HG03565 (cell line): ENCODE results near the gene WNK2.

Experiments used
- ATAC-seq: cut with Tn5 transposase; IDR thresholded peaks from one replicate; pipeline ENCODE4 v1.9.1; 2021; ENCODE audit warnings: mild to moderate bottlenecking, moderate library complexity; ENCODE audit not compliant: unreplicated experiment

Gene WNK2

DNA sequence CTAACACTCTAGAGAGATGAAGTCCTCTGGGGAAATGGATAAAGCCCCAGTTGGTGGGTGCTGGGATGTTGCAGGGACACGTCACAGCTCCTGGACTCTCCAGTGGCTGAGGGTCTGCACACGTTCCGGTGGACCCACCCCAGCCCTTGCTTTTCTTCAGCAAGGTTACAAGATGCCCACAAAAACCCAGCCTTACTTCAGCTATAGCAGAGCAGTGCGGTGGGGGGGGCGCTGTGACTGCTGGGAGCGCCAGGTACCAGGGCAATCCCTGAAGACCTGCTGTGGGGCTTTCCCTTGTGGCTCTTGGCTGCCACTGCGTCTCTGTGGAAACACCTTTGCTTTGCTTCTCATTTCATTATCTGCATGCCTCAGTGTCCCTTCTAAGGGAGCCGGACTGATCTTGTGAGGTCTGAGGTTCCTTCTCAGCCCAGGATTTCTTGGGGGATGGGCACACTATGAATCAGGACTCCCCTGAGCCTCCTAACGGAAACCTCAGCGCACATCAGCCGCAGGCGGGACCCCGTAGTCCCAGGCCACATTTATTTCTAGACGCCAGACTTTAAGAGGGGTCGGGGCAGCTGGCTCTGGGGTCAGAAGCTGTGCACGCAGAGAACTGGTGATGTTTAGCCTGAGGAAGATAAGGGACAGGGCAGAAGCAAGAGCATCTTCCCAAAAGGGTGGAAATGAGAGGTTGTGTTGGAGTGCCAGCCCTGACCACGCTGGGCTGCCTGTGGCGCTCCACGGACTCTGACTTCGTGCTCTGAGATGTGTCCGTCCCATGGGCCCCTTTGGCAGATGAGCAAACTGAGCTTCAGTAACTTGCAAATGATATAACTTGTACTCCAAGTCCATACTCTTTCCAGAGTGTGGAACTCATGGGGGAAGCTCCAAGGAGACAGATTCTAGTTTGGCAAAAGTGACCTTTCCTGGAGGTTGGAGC lies 106.8 kb downstream of the WNK2 start:
- ATAC-seq = no peak

DNA sequence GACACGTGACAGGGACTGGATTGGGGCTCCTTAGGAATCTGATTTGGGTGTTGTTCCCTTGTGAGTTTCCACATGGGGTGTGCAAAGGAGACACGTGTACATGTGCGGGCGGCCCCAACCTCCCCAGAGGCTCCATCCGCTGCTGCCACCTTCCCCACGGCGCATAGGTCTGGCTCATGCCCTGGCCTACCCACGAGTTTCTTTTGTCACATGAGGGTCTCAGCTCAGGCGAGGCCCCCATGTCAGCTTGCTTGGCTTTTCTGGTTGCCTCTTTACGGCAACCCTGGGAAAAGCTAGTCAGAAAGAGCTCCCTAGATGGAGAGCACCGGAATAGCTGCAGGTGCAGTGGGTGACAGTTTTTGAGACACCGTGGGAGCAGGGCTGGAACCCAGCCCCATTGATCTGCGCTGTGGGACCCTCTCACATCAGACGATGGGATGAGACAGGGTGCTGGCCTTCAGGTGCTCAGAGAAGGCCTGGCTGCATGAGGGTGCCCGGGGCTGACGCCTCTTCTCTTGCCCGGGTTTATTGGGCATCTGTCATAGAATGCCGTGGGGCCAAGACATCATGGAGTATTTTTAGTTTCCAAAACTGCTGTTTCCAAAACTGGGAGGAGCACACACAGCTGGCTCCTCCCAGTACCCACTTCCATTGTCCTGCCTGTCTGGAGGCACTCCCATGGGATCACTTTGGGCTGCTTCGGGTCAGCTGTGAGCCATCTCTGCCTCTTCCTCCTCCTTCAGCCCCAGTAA lies 107.8 kb downstream of the WNK2 start:
- no peak for ATAC-seq

DNA sequence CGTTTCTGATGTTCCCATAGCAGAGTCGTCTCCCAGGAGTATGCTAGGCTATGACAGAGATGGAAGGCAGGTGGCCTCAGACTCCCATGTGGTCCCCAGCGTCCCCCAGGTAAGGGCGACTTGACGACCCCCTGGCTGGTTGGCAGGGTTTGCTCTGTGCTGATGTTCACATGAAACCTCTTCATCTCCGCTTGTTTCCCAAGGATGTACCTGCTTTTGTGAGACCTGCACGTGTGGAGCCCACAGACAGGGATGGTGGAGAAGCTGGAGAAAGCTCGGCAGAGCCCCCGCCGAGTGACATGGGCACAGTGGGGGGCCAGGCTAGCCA lies 108.3 kb downstream of the WNK2 start:
- no peak for ATAC-seq

DNA sequence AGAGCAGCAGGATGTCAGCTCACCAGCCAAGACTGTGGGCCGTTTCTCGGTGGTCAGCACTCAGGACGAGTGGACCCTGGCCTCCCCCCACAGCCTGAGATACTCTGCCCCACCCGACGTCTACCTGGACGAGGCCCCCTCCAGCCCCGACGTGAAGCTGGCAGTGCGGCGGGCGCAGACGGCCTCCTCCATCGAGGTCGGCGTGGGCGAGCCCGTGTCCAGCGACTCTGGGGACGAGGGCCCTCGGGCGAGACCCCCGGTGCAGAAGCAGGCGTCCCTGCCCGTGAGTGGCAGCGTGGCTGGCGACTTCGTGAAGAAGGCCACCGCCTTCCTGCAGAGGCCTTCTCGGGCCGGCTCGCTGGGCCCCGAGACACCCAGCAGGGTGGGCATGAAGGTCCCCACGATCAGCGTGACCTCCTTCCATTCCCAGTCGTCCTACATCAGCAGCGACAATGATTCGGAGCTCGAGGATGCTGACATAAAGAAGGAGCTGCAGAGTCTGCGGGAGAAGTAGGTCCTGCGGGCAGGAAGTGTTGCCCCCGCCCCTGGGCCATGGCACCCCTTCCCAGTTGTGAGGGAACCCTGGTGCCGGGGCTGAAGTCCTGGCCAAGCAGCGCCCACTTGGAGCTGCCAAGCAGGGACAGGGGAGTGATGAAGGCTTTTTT lies 108.9 kb downstream of the WNK2 start:
- no peak for ATAC-seq

DNA sequence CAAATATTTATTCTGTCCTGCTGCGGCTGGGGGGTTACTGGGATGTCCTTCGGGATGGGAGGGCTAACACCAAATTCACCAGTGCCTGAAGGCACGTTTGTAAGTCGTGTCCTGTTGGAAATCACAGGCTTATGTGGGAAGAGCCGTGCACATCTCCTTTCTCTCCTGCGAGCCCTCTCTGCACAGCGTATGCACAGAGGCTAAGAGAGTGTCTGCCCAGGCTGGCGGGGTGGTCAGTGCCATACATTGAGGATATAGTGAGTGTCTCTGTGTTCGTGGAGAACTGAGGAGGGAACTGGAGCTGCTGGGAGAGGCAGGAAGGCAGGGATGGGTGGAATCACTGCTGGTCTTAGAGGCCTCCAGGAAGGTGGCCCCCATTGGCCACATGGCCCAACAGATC lies 110.1 kb downstream of the WNK2 start:
- no peak for ATAC-seq

DNA sequence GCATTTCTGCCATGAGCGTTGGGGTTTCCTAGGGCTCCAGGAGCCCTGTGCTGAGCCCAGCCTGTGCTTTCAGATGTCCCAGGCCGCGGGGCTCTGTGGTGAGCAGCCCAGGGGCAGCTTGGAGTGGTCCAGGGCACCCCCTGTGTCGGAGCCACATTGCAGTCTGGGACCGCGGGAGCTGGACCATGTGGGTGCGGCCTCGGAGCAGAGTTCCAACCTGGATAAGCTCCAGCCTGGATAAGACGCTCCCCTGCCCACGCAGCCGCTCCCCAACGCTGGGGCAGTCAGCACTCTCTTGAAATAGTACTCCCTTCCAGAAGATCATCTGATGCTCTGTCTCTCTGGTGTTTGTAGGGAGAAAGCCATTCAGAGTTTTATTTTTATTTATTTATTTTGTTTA lies 111.1 kb downstream of the WNK2 start:
- ATAC-seq = no peak

DNA sequence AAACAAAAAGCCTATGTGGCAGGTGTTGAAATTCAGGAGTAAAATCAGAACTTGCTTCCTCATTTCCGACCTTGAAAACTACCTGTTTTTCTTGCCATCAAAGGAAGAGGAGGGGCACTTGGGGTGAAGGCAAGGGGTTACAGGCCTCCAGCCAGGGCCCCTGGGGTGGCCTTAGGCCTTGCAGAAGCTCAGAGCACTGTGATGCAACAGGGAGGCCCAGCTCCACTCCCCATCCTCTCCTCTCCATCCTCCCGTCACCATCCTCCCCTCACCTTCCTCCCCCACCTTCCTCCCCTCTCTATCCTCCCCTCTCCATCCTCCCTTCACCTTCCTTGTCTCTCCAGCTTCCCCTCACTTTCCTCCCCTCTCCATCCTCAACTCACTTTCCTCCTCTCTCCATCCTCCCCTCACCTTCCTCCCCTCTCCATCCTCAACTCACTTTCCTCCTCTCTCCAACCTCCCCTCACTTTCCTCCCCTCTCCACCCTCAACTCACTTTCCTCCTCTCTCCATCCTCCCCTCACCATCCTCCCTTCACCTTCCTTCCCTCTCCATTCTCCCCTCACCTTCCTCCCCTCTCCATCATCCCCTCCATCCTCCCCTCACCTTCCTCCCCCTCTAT lies 111.6 kb downstream of the WNK2 start:
- no peak for ATAC-seq

DNA sequence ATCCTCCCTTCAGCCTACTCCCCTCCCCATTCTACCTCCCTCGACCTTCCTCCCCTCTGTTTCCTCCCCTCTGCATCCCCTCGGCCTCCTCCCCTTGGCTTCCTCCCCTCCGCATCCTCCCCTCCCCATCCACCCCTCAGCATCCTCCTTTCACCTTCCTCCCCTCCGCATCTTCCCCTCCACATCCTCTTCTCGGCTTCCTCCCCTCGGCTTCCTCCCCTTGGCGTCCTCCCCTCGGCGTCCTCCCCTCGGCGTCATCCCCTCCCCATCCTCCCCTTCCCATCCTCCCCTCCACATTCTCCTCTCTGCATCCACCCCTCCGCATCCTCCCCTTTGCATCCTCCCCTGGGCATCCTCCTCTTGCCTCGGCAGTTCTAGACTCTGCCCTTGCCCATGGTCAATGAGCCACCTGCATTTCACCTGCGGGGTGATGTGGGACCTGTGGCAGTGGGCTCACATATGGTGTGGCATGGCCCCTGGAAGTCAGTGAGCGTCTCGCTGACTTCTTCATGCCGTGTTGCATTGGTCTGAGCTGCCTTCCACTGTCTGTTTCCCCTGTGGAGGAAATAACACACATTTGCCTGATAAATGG lies 113.0 kb downstream of the WNK2 start:
- ATAC-seq = no peak

DNA sequence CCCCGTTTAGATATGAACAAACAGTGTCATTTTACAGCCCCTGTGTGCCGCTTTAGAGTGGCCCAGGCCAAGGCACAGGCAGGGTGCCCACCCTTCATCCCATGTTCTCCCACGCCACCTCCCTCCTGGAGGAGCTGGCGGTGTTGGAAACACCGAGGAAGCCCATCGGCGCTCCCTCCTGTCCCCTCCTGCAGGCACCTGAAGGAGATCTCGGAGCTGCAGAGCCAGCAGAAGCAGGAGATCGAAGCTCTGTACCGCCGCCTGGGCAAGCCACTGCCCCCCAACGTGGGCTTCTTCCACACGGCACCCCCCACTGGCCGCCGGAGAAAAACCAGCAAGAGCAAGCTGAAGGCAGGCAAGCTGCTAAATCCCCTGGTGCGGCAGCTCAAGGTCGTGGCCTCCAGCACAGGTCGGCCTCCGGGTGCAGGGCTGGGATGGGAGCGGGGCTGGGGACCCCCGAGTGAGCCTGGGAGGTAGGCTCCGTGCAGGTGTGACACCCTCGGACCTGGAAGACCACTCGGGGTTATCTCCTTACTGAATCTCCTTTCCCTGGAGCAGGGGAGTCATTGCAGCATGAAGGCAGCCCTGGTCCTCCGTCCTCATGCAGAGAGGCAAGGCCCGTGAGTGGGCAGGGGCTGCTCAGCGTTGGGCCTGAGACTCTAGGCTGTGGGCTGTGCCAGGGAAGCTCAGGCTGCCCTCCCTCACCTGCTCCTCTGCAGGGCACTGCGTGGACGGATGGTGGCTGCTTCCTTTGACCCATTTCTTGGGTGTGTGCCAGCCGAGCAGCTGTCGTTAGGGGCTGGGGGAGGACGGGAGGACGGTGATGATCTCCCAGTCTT lies 113.9 kb downstream of the WNK2 start:
- no peak for ATAC-seq

DNA sequence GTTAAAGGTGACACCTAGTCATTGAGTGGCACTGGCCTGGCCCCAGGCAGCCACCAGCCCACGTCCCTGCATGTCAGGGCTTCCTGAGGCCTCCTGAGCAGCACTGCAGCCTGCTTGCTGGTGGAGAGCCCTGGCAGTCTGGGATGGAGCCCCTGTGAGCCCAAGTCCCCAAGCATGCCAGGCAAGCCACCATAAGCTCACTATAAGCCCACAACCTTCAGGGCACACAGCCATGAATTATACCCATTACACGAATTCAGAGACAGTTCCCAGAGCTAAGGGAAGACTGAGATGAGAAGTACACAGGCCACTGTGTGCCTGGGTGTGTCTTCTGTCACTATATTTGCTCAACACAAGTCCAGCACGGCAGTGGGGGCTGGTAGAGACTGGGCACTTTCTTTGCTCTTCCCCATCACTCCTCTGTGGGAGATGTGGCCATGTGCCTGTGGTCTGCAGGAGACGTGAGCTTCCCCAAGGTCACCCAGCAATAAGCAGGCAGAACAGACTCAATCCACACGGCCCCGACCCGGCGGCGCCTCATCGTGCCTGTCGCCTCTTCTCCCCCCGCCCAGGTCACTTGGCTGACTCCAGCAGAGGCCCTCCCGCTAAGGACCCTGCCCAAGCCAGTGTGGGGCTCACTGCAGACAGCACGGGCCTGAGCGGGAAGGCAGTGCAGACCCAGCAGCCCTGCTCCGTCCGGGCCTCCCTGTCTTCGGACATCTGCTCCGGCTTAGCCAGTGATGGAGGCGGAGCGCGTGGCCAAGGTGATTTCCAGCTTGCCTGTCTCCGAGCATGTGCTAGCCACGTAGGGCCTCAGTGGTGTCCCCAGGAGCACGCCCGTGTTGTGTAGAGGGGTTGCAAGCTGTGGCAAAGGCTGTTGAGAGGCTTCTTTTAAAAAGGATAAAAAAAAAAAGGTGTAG lies 114.8 kb downstream of the WNK2 start:
- ATAC-seq = no peak

DNA sequence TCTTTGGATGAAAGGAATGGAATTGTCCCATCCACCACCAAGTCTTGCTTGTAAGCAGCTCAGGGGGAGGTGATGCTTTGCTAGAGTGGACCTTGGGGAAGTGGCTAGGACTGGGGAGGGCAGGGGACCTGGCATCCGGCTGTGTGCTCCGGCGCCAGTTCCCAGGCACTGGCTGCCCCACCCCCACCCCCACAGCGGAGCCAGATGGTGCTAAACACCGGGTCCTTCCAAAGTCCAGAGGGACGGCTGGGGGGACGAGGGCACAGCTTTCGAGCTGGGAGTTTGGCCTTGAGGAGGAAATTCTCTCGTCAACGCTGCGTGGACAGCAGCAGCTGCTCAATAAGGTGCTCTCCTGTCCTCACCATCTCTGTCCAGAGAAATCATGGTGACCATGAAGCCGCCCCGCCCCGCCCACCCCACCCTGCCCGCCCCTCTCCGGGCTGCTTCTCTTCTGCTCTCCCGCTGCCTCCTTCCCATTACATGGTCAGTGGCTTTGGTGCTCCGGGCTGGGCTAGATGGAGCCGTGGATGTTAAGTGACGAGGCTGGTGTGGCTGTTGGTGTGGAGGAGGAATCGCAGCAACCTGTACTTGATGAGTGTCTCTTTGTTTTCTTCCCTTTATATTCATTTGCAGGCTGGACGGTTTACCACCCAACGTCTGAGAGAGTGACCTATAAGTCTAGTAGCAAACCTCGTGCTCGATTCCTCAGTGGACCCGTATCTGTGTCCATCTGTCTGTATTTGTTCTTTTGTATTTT lies 115.7 kb downstream of the WNK2 start:
- no peak for ATAC-seq

DNA sequence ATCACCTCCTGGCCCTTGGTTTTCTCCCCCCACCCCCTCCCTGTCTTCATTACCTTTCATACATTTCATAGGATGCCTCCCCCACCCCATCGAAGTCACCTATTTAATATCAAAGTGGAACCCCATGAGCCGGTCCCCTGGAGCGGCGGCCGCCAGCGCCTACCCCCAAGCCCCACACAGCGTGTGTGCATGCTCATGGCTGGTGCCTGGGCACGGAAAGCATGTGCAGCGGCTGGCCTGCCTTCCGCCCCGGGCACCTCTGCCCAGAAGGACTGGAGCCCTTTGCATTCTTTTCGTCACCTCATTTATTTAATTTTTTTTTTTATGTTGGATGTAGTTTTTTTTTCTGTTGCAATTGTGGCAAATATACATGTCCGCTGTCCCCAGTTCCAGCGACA lies 116.2 kb downstream of the WNK2 start:
- ATAC-seq = no peak

DNA sequence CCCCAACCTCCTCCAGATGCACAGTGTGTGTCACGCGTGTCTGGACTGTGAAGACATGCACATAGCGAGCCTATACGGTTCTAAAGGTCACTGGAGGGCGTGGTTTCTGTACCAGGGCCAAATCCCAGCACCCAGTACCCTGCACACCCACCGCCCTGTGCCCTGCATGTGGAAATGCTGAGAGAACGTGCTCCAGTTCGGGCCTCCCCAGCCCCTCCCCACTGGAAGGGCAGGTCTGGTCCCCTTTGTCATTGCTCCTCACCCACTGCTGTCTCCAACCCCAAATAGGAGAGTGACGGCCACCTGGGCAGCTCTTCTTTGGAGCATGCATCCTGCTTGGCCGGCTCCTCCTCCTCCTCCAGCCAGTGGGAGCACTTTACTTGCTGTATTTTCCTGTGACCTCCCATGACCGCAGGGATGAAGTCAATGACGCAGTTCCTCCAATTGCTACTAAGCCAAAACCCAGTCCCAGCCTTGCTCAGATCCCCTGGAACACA lies 116.7 kb downstream of the WNK2 start:
- ATAC-seq = no peak

DNA sequence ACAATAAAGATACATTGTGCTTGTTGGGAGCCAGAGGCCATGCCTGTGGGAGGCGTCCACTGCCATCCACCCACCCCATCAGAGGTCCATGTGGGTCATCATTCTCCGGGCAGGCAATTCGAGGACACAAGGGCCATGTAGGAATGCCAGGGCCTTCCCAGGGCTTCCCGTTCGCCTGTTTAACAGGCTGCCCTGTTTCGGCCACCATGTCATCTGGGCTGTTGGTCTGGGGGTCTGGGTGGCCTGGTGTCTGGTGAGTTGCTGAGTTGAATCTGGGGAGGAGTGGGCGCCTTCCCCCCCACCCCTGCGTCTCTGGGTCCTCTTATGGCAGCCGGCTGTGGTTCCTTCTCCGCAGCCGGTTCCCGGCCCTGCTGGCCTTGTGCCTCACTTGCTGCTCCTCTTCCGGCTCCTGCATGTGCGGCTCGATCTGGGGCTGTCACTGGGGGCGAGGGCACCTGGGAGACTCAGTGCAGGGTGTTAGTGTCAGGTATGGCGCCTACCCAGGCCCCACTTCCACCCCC lies 117.4 kb downstream of the WNK2 start:
- ATAC-seq = no peak

DNA sequence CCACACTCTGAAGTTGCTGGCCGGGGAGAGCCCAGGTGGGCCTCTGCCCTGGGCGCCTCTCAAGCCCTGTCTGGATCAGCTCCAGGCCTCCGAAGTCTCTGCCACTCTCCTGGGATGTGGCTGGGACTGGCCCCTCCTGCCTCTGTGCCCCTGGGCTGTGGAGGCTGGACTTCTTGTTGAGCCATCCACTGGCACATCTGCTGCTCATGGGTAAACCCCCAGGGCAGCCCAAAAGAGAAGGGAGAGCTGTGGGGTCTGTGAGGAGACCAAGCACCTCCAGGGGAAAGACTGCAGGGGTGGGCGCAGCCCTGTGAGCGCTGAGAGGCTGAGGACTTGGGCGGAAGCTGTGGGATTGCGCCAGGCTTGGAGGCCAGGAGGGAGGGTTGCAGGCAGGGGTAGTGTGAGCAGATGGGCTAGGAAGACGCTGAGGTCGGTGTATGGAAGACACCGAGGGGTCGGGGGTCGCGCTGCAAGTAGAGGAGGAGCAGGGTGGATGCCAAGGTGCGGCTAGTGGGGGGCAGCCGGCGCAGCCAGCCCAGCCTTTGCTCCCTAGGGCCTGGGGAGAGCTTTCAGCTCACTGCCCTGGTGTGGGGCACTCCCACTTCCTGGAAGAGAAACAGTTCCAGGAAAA lies 118.1 kb downstream of the WNK2 start:
- ATAC-seq = no peak

DNA sequence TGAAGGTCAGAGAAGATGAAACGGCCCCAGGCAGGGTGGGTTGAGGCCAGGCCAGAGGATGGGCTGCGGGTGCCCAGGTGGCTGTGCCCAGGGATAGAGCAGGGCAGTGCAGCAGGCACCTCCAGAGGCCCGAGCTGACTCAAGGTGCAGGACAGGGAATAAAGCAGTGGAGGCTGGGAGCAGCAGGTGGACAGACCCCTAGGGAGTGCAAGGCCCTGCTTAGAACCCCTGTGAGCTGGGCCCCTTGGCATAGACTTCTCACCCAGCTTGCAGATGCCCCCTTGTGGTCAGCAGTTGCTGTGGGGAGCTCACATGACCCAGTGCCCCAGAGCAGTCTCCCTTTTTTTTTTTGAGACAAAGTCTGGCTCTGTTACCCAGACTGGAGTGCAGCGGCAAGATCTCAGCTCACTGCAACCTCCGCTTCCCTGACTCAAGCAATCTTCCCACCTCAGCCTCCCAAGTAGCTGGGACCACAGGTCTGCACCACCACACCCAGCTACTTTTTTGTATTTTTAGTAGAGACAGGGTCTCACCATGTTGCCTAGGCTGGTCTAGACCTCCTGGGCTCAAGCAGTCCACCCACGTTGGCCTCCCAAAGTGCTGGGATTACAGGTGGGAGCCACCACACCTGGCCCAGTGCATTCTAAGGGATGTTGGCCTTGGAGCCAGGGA lies 118.8 kb downstream of the WNK2 start:
- ATAC-seq = no peak

DNA sequence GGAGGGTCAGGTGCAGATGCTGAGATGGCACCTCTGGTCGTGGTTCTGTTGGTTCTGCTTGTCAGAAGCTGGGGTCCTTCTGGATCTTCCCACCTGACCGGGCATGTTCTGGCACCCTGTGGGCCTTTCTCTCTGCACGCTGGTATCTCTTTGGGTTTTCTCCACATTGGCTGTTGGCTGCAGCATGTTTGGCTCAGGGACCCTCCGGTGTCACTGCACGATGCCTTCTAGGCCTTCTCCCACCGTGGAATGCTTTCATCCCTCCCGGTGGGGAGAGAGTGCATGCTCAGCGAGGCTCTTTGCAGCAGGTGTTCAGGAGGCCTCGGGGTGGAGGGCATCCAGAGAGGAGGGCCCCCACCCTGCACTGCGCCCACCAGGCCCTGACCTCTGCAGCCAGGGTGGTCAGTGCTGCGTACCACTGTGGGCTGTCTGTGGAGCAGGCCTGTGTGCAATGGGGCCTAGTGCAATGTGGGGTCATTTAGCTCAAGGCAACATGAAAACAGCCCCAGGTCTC lies 119.4 kb downstream of the WNK2 start:
- ATAC-seq = no peak
